HepG2 (cell line): ENCODE results near the gene KDM8. TPM values are rescaled to one million over a fixed set of nuclear protein-coding genes. Genes with fewer than 3 reads are reported as not detected.
A peak's percentile ranks its signal among the peaks of the same experiment; 100 is the strongest.

ENCODE experiments used
- HCFC1 ChIP-seq: fragments of 150-350 bp; IDR thresholded peaks from 2 replicates; pipeline ENCODE4 v1.6.1; 2014; ENCODE audit warnings: low read depth, low read length
- HOXA3 ChIP-seq: sonication (generic); formaldehyde crosslinking; IDR thresholded peaks from 2 replicates; pipeline ENCODE4 v1.5.0; 2020; ENCODE audit warnings: missing genetic modification reagents
- IRF9 ChIP-seq: sonication (generic); formaldehyde crosslinking; IDR thresholded peaks from 2 replicates; pipeline ENCODE4 v1.8.0; 2022; ENCODE audit warnings: missing genetic modification reagents, mild to moderate bottlenecking, borderline replicate concordance
- JUN ChIP-seq: sonication (generic); formaldehyde crosslinking; IDR thresholded peaks from 2 replicates; pipeline ENCODE4 v1.4.0; 2020; ENCODE audit warnings: mild to moderate bottlenecking, missing genetic modification reagents
- PBX2 ChIP-seq: IDR thresholded peaks from 2 replicates; pipeline ENCODE4 v1.6.1; 2016; ENCODE audit warnings: control low read depth
- PHF20 ChIP-seq: sonication (generic); formaldehyde crosslinking; IDR thresholded peaks from 2 replicates; pipeline ENCODE4 v1.5.0; 2020; ENCODE audit warnings: mild to moderate bottlenecking, missing genetic modification reagents
- SAP130 ChIP-seq: IDR thresholded peaks from 2 replicates; pipeline ENCODE4 v1.6.1; 2016; ENCODE audit warnings: low read depth
- SKI ChIP-seq: fragments of 450-650 bp; IDR thresholded peaks from one replicate; pipeline ENCODE4 v1.6.1; 2018; ENCODE audit warnings: mild to moderate bottlenecking; ENCODE audit not compliant: partially characterized antibody
- SYNCRIP ChIP-seq: fragments of 200-400 bp; formaldehyde crosslinking; IDR thresholded peaks from 2 replicates; pipeline ENCODE4 v1.6.1; 2018; ENCODE audit warnings: mild to moderate bottlenecking, low read depth, low read length; ENCODE audit not compliant: insufficient read depth
- TAF1 ChIP-seq: sonication (generic); formaldehyde crosslinking; IDR thresholded peaks from 2 replicates; pipeline ENCODE4 v1.4.0; 2020; ENCODE audit warnings: missing genetic modification reagents
- ZBTB14 ChIP-seq: sonication (generic); formaldehyde crosslinking; IDR thresholded peaks from 2 replicates; pipeline ENCODE4 v1.4.0; 2020; ENCODE audit warnings: missing genetic modification reagents
- ZFYVE20 ChIP-seq: sonication (generic); formaldehyde crosslinking; IDR thresholded peaks from 2 replicates; pipeline ENCODE4 v1.8.0; 2023; ENCODE audit warnings: low read depth, mild to moderate bottlenecking, moderate library complexity, missing genetic modification reagents, borderline replicate concordance
- ZNF12 ChIP-seq: sonication (generic); formaldehyde crosslinking; IDR thresholded peaks from 2 replicates; pipeline ENCODE4 v1.5.0; 2020; ENCODE audit warnings: missing genetic modification reagents
- ZNF570 ChIP-seq: sonication (generic); formaldehyde crosslinking; IDR thresholded peaks from 2 replicates; pipeline ENCODE4 v1.4.0; 2020; ENCODE audit warnings: mild to moderate bottlenecking, missing genetic modification reagents, borderline replicate concordance
- ZNF766 ChIP-seq: sonication (generic); formaldehyde crosslinking; IDR thresholded peaks from 2 replicates; pipeline ENCODE4 v1.5.0; 2020; ENCODE audit warnings: missing genetic modification reagents, borderline replicate concordance
- ZNF777 ChIP-seq: sonication (generic); formaldehyde crosslinking; IDR thresholded peaks from 2 replicates; pipeline ENCODE4 v1.4.0; 2020; ENCODE audit warnings: missing genetic modification reagents
- ZNF780A ChIP-seq: sonication (generic); formaldehyde crosslinking; IDR thresholded peaks from 2 replicates; pipeline ENCODE4 v1.8.0; 2022; ENCODE audit warnings: mild to moderate bottlenecking, missing genetic modification reagents, moderate library complexity
- ZNF891 ChIP-seq: sonication (generic); formaldehyde crosslinking; IDR thresholded peaks from 2 replicates; pipeline ENCODE4 v1.5.0; 2020; ENCODE audit warnings: mild to moderate bottlenecking, missing genetic modification reagents
- ZSCAN20 ChIP-seq: sonication (generic); formaldehyde crosslinking; IDR thresholded peaks from 2 replicates; pipeline ENCODE4 v1.4.0; 2020; ENCODE audit warnings: missing genetic modification reagents, mild to moderate bottlenecking, borderline replicate concordance
- polyA plus RNA-seq, 8 experiments: library from polyadenylated mRNA; depleted of rRNA in 3 of 8; stranded (reverse) in 7 of 8; unstranded in 1 of 8; fragments of >200 nt; fragmentation: Illumina TruSeq in 4 of 8; extraction: Trizol in 4 of 8; gene quantifications; 2 replicates each; pipeline versions ENCODE4 v1.2.1 to v1.2.3, GENCODE V29; 2011 to 2016; ENCODE audit warnings: low read depth in 4 of 8, missing spikeins in 1 of 8, mixed read lengths in 1 of 8; ENCODE audit not compliant: insufficient read depth in 1 of 8
- total RNA-seq, 5 experiments: library from RNA; depleted of rRNA; stranded (reverse); fragments of >200 nt; fragmentation: Illumina TruSeq; extraction: Trizol; gene quantifications; 2 replicates each; pipeline ENCODE4 v1.2.3, GENCODE V29; 2016; ENCODE audit warnings: low read depth in 1 of 5
- TF ChIP-seq, protein P1 (sequence below): IDR thresholded peaks from 2 replicates; pipeline ENCODE4 v1.6.1; 2016; ENCODE audit warnings: low read depth, missing genetic modification reagents, missing compliant biosample characterization

Gene KDM8
- total and polyA plus RNA-seq, 2 of the 13 experiments (the other 11 are each of a cell fraction or from before 2014, with no cell fraction given): 3.3 to 8.6 TPM

GRCh38 chr16:27202923-27203506 lies 311 bp upstream of the KDM8 start (continued):
- TF ChIP-seq, protein P1, sequence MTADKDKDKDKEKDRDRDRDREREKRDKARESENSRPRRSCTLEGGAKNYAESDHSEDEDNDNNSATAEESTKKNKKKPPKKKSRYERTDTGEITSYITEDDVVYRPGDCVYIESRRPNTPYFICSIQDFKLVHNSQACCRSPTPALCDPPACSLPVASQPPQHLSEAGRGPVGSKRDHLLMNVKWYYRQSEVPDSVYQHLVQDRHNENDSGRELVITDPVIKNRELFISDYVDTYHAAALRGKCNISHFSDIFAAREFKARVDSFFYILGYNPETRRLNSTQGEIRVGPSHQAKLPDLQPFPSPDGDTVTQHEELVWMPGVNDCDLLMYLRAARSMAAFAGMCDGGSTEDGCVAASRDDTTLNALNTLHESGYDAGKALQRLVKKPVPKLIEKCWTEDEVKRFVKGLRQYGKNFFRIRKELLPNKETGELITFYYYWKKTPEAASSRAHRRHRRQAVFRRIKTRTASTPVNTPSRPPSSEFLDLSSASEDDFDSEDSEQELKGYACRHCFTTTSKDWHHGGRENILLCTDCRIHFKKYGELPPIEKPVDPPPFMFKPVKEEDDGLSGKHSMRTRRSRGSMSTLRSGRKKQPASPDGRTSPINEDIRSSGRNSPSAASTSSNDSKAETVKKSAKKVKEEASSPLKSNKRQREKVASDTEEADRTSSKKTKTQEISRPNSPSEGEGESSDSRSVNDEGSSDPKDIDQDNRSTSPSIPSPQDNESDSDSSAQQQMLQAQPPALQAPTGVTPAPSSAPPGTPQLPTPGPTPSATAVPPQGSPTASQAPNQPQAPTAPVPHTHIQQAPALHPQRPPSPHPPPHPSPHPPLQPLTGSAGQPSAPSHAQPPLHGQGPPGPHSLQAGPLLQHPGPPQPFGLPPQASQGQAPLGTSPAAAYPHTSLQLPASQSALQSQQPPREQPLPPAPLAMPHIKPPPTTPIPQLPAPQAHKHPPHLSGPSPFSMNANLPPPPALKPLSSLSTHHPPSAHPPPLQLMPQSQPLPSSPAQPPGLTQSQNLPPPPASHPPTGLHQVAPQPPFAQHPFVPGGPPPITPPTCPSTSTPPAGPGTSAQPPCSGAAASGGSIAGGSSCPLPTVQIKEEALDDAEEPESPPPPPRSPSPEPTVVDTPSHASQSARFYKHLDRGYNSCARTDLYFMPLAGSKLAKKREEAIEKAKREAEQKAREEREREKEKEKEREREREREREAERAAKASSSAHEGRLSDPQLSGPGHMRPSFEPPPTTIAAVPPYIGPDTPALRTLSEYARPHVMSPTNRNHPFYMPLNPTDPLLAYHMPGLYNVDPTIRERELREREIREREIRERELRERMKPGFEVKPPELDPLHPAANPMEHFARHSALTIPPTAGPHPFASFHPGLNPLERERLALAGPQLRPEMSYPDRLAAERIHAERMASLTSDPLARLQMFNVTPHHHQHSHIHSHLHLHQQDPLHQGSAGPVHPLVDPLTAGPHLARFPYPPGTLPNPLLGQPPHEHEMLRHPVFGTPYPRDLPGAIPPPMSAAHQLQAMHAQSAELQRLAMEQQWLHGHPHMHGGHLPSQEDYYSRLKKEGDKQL (CRISPR knock-in tag): peak; percentile 53; the same call in 1 of the 2 replicates
- TF ChIP-seq ZFYVE20 (CRISPR knock-in tag) (no peak), ZNF570 (CRISPR knock-in tag) (0 out of 2 replicates have a peak, but pooled peaks have one; percentile 68), TAF1 (CRISPR knock-in tag) (no peak), ZNF780A (CRISPR knock-in tag) (no peak), PHF20 (CRISPR knock-in tag) (0 out of 2 replicates have a peak, but pooled peaks have one; percentile 87), ZNF777 (CRISPR knock-in tag) (0 out of 2 replicates have a peak, but pooled peaks have one; percentile 43), SAP130 (CRISPR knock-in tag) (peak; percentile 89; the same call in 1 of the 2 replicates), JUN (CRISPR knock-in tag) (no peak), PBX2 (CRISPR knock-in tag) (no peak), HOXA3 (CRISPR knock-in tag) (peak; percentile 90), IRF9 (CRISPR knock-in tag) (0 out of 2 replicates have a peak, but pooled peaks have one; percentile 1), SYNCRIP (no peak), ZBTB14 (CRISPR knock-in tag) (no peak), HCFC1 (peak; percentile 64), SKI (no peak), ZNF891 (CRISPR knock-in tag) (no peak), ZSCAN20 (0 out of 2 replicates have a peak, but pooled peaks have one; percentile 46), ZNF12 (CRISPR knock-in tag) (0 out of 2 replicates have a peak, but pooled peaks have one; percentile 17), ZNF766 (CRISPR knock-in tag) (no peak)
